LNCAP (cell line): ENCODE data around the gene CYP2S1.

Experiments
- CTCF ChIP-seq: fragments of 450-650 bp; IDR thresholded peaks from 2 replicates; pipeline ENCODE4 v1.5.1; 2017; ENCODE audit warnings: mild to moderate bottlenecking

Gene CYP2S1

GRCh38 chr19:41249707-41250423, 56.8 kb downstream of the CYP2S1 start:
- TF ChIP-seq CTCF = no peak

DNA sequence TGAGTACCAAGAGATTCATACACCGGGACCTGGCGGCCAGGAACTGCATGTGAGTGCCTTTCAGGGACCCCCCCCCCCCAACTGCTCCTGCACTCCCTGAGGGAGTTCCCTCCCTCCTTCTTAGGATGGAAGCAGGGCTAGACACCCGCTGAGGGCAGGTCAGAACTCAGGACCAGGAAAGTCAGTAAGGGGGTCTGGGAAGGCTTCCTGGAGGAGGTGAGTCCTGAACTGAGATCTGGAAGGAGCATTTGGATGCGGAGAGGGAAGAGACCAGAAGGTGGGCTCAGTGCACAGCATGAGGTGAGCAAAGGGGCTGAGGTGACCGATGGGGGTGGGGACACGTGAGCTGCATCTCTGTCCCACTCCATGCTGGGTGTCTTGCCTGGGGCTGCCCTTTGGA, 60.6 kb downstream of the CYP2S1 start:
- TF ChIP-seq CTCF = no peak

DNA sequence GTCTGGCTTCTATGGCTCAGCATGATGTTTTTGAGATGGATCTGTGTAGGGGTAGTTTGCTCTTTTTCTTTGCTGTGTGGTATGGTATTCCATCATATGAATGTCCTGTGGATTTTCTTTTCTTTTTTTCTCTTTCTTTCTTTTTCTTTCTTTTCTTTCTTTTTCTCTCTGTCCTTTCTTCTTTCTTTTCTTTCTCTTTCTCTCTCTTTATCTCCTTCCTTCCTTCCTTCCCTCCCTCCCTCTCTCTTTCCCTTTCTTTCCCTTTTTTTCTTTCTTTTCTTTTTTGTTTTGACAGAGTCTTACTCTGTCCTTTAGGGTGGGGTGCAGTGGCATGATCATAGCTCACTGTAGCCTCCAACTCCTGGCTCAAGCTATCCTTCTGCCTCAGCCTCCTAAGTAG, 62.2 kb downstream of the CYP2S1 start:
- TF ChIP-seq CTCF = no peak
